DOHH2 (cell line): ENCODE results near the gene PIK3AP1.
A peak's percentile ranks its signal among the peaks of the same experiment; 100 is the strongest.

ENCODE experiments used
- H3F3A ChIP-seq: fragments of 200-600 bp; sonication (generic), shearing (Covaris generic); 2 replicates; pipeline ENCODE4 v1.6.0; 2016; ENCODE audit warnings: antibody characterized with exemption, mild to moderate bottlenecking; ENCODE audit not compliant: control insufficient read depth, insufficient read depth
- H3K27ac ChIP-seq: fragments of 200-600 bp; sonication (generic); 2 replicates; pipeline ENCODE4 v1.5.1; 2014; ENCODE audit warnings: low read depth, mild to moderate bottlenecking, low read length, moderate library complexity
- H3K27me3 ChIP-seq: fragments of 200-600 bp; sonication (generic); 2 replicates; pipeline ENCODE4 v1.6.1; 2014; ENCODE audit warnings: mild to moderate bottlenecking, low read length, mixed read lengths; ENCODE audit not compliant: control insufficient read depth
- H3K36me3 ChIP-seq: fragments of 200-600 bp; sonication (generic); 2 replicates; pipeline ENCODE4 v1.6.1; 2014; ENCODE audit warnings: mild to moderate bottlenecking, low read length, moderate library complexity, mixed read lengths; ENCODE audit not compliant: control insufficient read depth
- H3K4me1 ChIP-seq: fragments of 200-600 bp; sonication (generic); 2 replicates; pipeline ENCODE4 v1.6.1; 2014; ENCODE audit warnings: mild to moderate bottlenecking, low read length, mixed read lengths; ENCODE audit not compliant: control insufficient read depth
- H3K4me2 ChIP-seq: fragments of 200-600 bp; sonication (generic); 2 replicates; pipeline ENCODE4 v1.6.0; 2014; ENCODE audit warnings: mild to moderate bottlenecking, low read length, moderate library complexity
- H3K4me3 ChIP-seq: fragments of 200-600 bp; sonication (generic); 2 replicates; pipeline ENCODE4 v1.5.1; 2014; ENCODE audit warnings: mild to moderate bottlenecking, low read length, mixed read lengths
- H3K79me2 ChIP-seq: fragments of 200-600 bp; sonication (generic); 2 replicates; pipeline ENCODE4 v1.6.1; 2014; ENCODE audit warnings: mild to moderate bottlenecking, low read length, mixed read lengths; ENCODE audit not compliant: control insufficient read depth
- H3K9me2 ChIP-seq: fragments of 200-600 bp; sonication (generic); replicated peaks from 2 replicates; pipeline ENCODE4 v1.6.1; 2014; ENCODE audit warnings: mild to moderate bottlenecking, low read length, mixed read lengths; ENCODE audit not compliant: control insufficient read depth
- H3K9me3 ChIP-seq: fragments of 200-600 bp; sonication (generic); 2 replicates; pipeline ENCODE4 v1.6.1; 2014; ENCODE audit warnings: antibody characterized with exemption, low read length, mixed read lengths; ENCODE audit not compliant: control insufficient read depth, insufficient read depth
- H4K20me1 ChIP-seq: fragments of 200-600 bp; sonication (generic); 2 replicates; pipeline ENCODE4 v1.6.0; 2014; ENCODE audit warnings: low read depth, mild to moderate bottlenecking, antibody characterized with exemption, low read length, moderate library complexity; ENCODE audit not compliant: control insufficient read depth, insufficient read depth
- CTCF ChIP-seq: fragments of 200-600 bp; sonication (generic); IDR thresholded peaks from one replicate; pipeline ENCODE4 v1.5.1; 2014; ENCODE audit warnings: antibody characterized with exemption, mild to moderate bottlenecking, low read depth, low read length; ENCODE audit not compliant: poor library complexity, severe bottlenecking
- EZH2phosphoT487 ChIP-seq: fragments of 200-600 bp; sonication (generic); IDR thresholded peaks from 2 replicates; pipeline ENCODE4 v1.6.1; 2017; ENCODE audit warnings: borderline replicate concordance, mild to moderate bottlenecking, antibody characterized with exemption, low read length, moderate library complexity, mixed read lengths

Gene PIK3AP1

GRCh38 chr10:96720422-96721206, at the start of gene PIK3AP1:
TSS of gene PIK3AP1 (minus strand) at chr10:96720514. CDS start at chr10:96720394, 120 bp downstream.
- Histone ChIP-seq H3K36me3 (peaks cover 42% of the 10 kb centered on the region), H3F3A (peaks cover 25% of the 10 kb centered on the region), H3K27ac (peak within 1 kb of the TSS; percentile 98), H3K4me1 (peaks cover 74% of the 10 kb centered on the region), H3K9me3 (no peaks in the 10 kb centered on the region), H3K27me3 (no peaks in the 10 kb centered on the region), H3K9me2 (no peaks in the 10 kb centered on the region), H3K4me2 (peak within 1 kb of the TSS; percentile 97), H4K20me1 (peaks cover 3% of the 10 kb centered on the region; the same call in 1 of the 2 replicates), H3K4me3 (peak within 1 kb of the TSS; percentile 88), H3K79me2 (peaks cover 52% of the 10 kb centered on the region)
- no peak for TF ChIP-seq CTCF
- TF ChIP-seq EZH2phosphoT487, result no peak

GRCh38 chr10:96768136-96768535, 47.8 kb upstream of the PIK3AP1 start:
- no peak for TF ChIP-seq EZH2phosphoT487
- no peak for TF ChIP-seq CTCF
- Histone ChIP-seq H3K36me3 (peaks cover 21% of the 10 kb centered on the region), H3K4me3 (no peak overlapping the region), H3K27me3 (no peaks in the 10 kb centered on the region), H3K9me2 (no peaks in the 10 kb centered on the region), H3K79me2 (peaks cover 22% of the 10 kb centered on the region), H3K27ac (no peak overlapping the region), H3K9me3 (peaks cover 24% of the 10 kb centered on the region; the same call in 1 of the 2 replicates), H3F3A (peaks cover 21% of the 10 kb centered on the region), H3K4me2 (no peak overlapping the region), H4K20me1 (no peaks in the 10 kb centered on the region), H3K4me1 (peaks cover 32% of the 10 kb centered on the region)

GRCh38 chr10:96767611-96768010, 47.3 kb upstream of the PIK3AP1 start:
- no peak for TF ChIP-seq CTCF
- no peak for TF ChIP-seq EZH2phosphoT487
- no peak overlapping the region for H3K27ac ChIP-seq

More at GRCh38 chr10:96767611-96768010, 47.3 kb upstream of the PIK3AP1 start:
- H3K4me3 ChIP-seq, result no peak overlapping the region
- peaks cover 27% of the 10 kb centered on the region for H3K79me2 ChIP-seq
- H3K4me2 ChIP-seq, result no peak overlapping the region
- H3K9me2 ChIP-seq, result no peaks in the 10 kb centered on the region
- peaks cover 38% of the 10 kb centered on the region for H3K4me1 ChIP-seq
- peaks cover 24% of the 10 kb centered on the region for H3F3A ChIP-seq
- peaks cover 21% of the 10 kb centered on the region for H3K36me3 ChIP-seq
- H4K20me1 ChIP-seq, result no peaks in the 10 kb centered on the region
- H3K27me3 ChIP-seq, result no peaks in the 10 kb centered on the region
- peaks cover 23% of the 10 kb centered on the region; the same call in 1 of the 2 replicates for H3K9me3 ChIP-seq
